CD4-positive, alpha-beta T cell treated with Interleukin-17A for 1 hour (primary cell): ENCODE measurements around the gene CHPF.
A peak's percentile ranks its signal among the peaks of the same experiment; 100 is the strongest.

Experiments used
- DNase-seq: peaks from one replicate; pipeline ENCODE4 v3.0.0-alpha.2; 2020

CHPF gene

DNA sequence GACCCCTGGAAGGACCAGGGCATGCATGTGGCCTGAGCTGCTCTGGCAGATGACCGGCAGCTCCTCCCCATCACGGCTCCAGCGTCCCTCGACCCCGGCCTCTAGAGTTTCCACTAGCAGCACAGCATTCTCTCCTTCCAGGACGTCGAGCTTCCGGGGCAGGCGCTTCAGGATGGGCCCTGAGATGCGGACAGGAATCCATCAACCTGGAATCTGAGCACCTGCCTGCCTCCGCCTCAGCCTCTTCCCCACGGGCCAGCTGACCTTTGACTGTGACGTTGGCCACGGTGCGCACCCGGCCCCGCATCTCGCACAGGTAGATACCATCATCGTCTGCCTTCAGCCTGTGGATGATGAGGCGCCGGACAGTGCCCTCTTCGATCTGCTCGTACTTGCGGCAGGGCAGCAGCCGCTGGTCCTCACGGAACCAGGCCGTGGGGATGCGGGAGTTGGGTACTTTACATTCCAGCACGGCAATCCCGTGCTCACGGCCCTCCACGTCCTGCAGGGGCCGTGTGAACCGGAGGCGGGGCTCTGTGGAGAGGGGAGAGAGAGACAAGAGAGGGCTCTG, 24.3 kb upstream of the CHPF start:
- DNase-seq, result no peak

- no peak for DNase-seq
These were observed 23.5 kb upstream of the CHPF start for GRCh38 chr2:219567131-219567530.

GRCh38 chr2:219566640-219567039, 23.0 kb upstream of the CHPF start:
- DNase-seq, result no peak

DNA sequence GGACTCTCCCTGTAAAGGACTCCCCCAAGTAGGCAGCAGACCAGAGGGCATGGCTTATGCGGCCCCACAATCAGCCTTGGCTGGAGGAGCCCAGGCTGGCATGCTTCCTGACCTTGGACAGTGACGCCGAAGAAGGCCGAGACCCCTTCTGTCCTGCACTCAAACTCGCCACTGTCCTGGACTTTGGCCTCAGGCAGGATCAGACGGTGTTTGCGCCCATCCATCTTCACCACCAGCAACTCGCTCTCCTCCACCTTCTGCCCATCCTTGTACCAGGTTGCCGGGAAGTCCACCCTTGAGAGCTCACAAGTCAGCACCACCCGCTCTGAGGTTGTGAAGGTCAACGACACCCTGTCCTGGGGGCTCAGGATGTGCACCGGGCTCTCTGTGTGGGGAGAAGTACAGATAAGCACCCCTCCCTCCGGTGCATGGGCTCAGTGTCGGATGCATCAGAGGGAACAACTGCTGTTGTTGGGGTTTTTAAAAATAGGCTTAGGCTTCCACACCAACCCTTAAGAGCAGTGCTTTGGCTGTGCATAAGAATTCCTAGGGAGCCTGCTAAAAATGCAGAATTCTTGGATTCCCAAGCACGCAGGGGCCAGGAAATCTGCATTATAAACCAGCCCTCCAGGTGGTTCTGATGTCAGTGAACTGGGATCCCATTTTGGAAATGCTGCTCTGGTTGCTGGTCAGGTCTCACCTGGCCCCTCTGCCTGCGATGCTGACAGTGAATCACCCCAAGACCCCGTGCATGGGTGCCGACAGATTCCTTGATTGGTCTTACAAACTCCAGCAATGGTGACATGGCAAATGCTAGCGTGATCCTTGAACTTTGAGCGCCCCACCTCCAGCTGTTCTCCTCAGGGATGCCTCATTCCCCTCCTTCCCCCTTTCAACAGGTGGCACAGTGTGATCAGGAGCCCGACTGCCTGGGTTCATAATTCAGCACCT, 21.8 kb upstream of the CHPF start:
- DNase-seq, result no peak

DNA sequence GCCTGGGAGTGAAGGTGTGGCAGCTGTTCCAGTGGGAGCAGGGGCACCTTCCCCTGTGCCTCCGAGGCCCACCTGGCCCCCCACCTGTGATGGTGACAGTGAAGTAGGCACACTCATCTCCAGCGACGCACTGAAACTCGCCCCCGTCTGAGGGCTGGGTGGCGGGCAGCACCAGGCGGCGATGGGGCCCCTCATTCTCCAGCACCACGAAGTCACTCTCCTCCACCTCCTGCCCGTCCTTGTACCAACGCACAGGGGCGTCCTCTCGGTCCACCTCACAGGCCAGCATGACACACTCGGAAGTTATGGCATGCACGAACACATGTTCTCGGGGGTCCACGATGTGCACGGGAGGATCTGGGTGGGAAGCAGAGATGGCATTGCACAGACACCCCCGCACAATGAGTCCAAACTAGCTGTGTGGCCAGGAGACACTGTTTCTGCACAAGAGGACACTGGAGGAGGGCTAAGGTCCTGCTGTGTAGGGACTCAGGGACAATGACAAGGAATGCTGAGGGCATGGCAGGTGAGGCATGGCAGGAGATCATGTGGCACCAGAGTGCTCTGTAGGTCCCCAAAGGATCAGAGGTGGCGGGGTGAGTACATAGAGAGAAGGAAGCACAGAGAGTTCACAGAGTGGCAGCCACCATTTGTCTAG, 19.8 kb upstream of the CHPF start:
- no peak for DNase-seq

- DNase-seq, result no peak
These were observed 18.7 kb upstream of the CHPF start for GRCh38 chr2:219562049-219563020.

- no peak for DNase-seq
These were observed 17.8 kb upstream of the CHPF start for GRCh38 chr2:219561179-219562048.

- no peak for DNase-seq
These were observed 17.2 kb upstream of the CHPF start for GRCh38 chr2:219560893-219561178.

- peak; percentile 23 for DNase-seq
These were observed 16.7 kb upstream of the CHPF start for GRCh38 chr2:219560037-219560892.

GRCh38 chr2:219559156-219559915, 15.7 kb upstream of the CHPF start:
- DNase-seq, result no peak

- no peak for DNase-seq
These were observed 14.5 kb upstream of the CHPF start for GRCh38 chr2:219557791-219558785.

GRCh38 chr2:219557320-219557719, 13.7 kb upstream of the CHPF start:
- DNase-seq, result no peak

- no peak for DNase-seq
These were observed 12.8 kb upstream of the CHPF start for GRCh38 chr2:219556413-219556812.

DNA sequence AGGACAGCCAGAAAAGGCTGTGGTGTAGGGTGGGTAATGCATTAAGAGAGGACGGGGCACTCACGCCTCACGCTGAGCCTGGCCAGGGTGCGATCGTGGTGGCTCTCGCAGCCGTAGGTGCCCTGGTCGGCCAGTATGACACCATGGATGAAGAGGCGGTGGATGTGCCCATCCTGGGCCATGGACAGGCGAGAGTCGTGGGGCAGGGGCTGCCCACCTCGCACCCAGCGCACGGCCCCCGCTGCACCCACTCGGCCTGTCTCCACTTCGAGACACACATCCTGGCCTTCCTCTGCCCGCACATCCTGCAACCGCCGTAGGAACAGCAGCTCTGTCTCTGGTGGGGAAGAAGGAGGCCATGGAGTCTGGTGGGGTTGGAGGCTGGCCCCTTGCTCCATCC, 12.3 kb upstream of the CHPF start:
- no peak for DNase-seq

DNA sequence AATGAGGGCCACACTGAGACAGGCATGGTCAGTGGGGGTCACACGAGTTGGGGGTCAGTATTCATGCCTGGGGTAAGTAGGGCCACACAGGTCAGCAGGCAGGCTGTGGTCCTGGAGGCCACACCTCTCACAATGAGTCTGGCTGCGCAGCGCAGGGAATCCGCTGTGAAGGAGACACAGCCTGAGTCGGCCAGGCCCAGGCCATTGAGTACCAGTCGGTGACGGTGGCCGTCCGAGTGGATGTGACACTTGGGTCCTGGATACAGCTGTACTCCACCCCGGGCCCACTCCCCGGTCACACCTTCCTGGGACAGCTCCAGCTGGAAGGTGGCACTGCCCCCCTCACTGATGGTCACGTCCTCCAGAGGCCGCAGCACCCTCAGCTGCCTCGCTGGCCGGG, 10.7 kb upstream of the CHPF start:
- DNase-seq, result no peak

GRCh38 chr2:219553463-219553963, 9.9 kb upstream of the CHPF start:
- DNase-seq, result no peak

DNA sequence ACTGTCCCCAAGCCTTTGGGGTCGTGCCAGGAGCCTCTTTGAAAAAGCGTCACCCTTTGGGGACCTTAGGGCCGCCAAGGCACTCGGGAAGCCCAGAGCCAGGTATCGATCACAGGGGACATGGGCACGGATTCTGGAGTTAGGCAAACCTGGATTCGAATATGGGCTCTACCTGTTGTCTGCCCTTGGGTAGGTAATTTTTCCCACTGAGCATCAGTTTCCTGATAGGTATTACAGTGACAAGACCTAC, 9.5 kb upstream of the CHPF start:
- no peak for DNase-seq

GRCh38 chr2:219552382-219553167, 9.0 kb upstream of the CHPF start:
- peak; percentile 78 for DNase-seq
